DMS53 treated with DMSO at 0.1 percent for 48 hours (cell line): Measurements from ENCODE around the gene OR6J1.
A peak's percentile ranks its signal among the peaks of the same experiment; 100 is the strongest.
"Not testable (repeated sequence)": the region's sequence is repeated elsewhere in the genome, so short reads cannot be mapped to it uniquely, and the experiment has no call there.

Source experiments
- DNase-seq: peaks from one replicate; lab custom pipeline; 2025; ENCODE audit not compliant: unreplicated experiment; lab: John Stamatoyannopoulos, UW

Gene OR6J1

DNA sequence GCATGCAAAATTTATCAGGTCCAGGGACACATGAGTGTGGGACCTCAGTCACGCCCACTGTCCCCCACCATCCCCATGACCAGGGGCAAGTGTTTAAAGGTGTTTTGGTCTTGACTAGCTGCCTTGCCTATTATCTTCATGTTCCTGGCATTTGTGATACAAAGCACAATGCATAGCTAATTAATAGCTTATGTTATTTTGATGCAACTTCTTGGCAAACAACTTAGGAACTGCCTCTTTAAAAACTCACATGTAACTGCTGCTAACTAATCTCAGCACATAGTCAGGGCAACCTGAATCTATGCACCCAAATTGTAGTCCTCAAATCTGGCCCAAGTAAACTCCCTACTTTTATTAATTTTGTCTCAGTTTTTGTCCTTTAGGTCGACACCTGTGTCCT lies 7.4 kb upstream of the OR6J1 start:
- no peak for DNase-seq

GRCh38 chr14:22650960-22651521 lies 6.9 kb upstream of the OR6J1 start:
- DNase-seq = no peak

DNA sequence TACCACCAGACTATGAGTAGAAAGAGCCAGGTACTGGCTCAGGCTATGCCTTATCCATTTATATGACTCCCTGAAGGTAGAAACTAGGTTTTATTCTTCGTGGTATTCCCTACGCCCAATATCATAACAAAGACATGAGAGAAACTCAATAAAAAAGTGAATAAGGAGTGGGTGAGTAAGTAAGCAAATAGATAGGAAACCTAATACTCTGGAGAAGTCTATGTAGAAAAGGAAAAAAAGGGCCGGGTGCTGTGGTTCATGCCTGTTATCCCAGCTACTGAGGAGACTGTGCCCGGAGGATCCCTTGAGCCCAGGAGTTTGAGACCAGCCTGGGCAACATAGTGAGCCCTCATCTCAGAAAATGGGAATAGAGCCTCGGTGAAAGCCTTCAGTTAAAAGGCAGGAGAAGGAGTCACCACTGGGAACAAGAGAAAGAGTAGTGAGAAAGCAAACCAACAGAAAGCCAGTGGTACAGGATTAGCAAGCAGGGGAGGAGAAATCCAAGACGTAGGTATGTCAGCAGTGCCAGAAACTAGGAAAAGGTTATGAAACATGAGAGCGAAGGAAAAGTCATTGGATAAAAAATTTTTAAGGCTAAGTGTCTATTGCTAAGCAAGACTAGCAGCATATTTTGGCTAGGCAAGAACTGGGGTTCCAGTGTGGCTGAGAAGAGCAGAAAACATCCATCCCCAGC lies 6.0 kb upstream of the OR6J1 start:
- peak; percentile 43 for DNase-seq

DNA sequence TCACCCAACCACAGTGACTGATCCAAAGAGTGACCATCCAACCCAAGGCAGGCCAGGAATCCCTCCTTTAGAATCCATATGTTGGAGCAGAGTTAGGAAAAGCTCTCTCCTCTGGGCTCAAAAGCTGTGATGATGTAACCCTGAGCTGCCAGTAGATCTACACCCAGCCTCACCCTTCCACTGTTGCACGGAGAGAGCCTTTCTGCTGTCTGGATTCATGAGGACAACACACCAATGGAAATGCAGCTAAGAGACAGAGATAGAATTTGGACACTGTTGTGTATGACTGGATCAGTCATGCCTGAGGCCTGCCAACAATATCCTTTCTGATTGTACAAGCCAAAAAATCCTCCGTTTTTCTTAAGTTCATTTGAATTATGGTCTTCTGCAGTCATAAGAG lies 4.4 kb upstream of the OR6J1 start:
- DNase-seq = no peak

GRCh38 chr14:22646570-22647254 lies 2.6 kb upstream of the OR6J1 start:
- no peak for DNase-seq

GRCh38 chr14:22641846-22642245 lies 2.3 kb downstream of the OR6J1 start:
- no peak for DNase-seq

DNA sequence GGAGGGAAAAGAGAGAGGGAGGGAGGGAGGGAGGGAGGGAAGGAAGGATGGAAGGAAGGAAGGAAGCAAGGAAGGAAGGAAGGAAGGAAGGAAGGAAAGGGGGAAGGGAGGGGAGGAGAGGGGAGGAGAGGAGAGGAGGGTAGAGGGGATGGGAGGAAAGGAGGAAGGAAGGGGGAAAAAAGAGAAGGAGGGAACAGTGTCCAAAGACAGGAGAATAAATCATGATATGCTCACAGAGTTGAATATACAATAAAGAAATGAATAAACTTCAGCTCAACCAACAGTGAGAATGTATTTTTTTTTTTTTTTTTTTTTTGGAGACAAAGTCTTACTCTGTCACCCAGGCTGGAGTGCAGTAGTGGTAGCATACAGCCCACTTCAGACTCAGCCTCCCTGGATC lies 4.0 kb downstream of the OR6J1 start:
- no peak for DNase-seq

- DNase-seq = not testable (repeated sequence)
Measured at GRCh38 chr14:22635980-22636379, 8.2 kb downstream of the OR6J1 start.

DNA sequence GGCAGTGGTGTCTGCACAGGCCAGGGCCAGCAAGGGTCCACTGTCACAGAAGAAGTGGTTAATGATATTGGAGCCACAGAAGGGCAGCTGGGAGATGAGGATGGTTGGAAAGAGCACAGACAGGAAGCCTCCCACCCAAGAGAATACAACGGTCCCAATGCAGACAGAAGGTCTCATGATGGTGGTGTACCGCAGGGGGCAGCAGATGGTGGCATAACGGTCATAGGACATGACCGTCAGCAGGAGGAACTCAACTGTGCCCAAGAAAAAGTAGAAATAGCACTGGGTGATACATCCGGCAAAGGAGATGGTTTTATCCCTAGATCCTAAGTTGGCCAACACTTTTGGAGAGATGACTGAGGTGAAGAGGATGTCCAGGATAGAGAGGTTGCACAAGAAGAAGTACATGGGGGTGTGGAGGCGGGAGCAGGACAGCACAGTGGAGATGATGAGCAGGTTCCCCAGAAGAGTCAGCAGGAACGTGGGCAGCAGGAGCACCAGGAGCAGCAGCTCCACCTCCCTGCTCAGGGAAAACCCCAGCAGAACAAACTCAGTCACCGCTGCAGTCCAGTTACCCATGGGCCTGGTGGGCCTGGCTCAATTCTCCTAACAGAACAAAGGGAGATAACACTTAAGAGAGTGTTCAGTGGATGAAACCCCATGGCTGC lies 9.8 kb downstream of the OR6J1 start:
- DNase-seq = no peak

DNA sequence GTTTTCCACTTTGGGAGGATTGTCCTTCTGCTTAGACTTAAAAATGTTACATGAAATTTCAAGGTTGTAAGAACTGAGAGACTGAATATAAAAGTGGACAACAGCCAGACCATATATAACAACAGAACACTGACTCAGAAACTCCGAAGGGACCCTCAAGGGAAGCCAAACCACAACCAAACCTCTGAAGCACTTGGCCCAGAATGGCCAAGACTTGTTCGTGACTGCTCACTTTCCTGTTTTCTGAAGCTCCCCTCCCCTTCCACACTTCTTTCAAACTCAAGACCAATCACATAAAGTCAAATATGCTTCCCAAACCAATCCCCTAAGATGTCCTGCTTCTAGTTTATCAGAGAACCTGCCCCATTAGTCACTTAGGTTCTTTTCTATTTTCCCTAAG lies 13.7 kb downstream of the OR6J1 start:
- no peak for DNase-seq

DNA sequence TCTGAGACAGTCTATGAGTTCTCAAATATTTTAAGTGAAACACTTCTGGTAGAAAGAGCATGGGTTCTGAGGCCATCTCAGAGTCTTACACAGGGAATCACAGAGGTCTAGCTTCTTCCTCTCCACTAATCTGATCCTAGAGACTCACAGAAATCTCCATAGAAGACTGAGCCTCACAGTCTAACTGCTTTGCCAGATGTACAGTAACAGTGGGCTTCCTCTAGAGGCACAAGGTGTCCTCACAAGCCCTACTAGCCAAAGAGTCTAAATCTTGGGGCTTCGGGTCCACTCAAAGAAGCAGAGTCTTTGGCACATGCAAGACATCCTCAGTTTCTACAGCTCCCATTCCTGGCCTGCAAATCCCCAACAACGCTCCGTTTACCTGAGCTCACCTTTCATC lies 14.1 kb downstream of the OR6J1 start:
- no peak for DNase-seq

DNA sequence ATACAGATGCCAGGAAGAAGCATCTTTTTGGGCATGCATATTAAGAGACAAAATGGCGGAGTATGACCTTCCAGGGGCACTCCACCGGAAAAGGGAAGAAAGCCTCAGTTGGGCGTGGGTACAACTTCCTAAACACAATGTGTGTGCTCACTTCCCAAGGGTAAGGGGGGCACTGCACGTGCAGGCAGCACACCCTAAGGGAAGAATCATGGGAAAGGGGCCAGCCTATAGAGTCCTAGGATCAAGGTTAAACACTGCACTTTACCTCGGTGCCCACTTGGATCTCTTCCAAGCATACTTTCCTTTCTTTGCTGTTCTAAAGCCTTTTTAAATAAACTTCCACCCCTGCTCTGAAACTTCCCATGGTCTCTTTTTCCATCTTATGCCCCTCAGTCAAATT lies 14.8 kb downstream of the OR6J1 start:
- DNase-seq = no peak

DNA sequence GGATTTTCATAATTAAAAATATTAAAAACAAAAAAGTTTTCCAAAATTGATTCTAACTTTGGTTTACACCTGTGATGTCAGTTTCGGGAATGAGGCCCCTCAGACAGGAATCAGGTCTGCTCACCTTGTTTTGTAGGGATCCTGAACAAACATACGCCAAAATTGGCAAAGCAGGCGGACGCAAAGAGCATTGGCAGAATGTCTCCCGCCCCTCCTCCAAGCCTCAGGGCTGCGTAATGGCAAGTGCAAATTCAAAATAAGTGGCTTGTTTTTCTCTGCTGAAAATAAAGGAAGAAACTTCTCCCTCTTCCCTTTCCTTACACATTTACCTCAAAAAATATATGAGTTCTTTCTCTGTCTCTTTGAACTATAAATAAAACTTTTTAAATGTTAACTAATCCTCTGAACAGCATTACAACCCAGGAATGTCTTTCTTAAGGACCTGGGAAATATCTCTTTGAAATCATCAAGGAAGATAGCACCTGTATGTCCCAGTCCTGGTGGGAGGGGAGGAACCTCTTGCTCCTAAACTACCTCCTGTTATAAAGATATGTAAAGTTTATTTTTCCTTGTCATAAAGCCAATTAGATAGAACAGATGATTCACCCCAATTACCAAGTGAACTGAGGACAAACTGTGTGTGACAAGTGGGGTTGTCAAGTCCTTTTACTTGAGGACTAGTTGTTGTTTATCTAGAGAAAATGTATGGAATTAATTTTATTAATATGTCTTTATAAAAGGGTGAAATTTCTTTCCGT lies 16.5 kb downstream of the OR6J1 start:
- DNase-seq = no peak

DNA sequence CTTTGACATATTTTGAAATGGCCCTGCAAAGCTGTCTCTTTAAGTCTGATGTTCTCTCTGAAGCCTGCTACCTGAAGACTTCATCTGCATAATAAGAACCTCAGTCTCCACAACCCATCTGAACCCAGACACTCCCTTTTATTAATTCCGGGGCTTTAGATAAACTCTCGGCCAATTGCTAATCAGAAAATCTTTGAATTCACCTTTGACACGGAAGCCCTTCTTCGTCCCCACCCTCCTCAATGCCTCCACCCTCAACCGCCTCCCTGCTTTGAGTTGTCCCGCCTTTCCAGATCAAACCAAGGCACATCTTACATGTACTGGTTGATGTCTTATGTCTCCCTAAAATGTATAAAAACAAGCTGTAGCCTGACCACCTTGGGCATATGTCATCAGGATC lies 17.6 kb downstream of the OR6J1 start:
- DNase-seq = no peak

DNA sequence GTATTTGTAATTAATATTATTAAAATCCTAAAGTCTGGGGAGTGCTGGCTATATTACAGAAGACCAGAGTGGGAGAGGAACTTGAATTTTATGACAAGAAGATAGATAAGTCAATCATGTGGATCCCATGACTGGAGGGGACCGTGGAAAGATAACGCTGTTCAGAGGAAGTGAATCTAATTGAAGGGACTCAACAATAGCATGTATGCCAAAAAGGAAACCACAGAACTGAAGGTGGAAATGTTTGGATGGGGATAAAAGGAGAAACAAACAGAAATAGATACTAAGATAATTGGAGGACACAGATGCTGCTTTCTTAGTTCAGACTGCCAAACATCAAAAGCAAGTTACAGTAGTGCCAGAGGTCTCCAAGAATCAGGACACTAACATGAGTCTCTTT lies 21.1 kb downstream of the OR6J1 start:
- no peak for DNase-seq

DNA sequence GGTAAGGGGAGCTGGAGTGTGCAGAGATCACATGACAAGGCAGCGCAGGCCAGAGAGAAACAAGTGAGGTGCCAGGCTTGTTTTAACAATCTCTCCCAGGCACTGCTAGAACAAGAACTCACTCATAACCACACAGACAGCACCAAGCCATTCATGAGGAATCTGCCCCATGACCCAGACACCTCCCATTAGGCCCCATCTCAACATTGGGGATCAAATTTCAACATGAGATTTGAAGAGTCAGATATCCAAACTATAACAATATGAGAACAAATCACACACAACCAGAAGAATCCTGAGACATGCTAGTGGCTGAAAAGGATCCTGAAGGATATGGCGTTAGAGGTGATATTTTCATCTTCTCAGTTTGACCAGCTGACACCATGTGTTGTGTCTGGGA lies 21.9 kb downstream of the OR6J1 start:
- no peak for DNase-seq

DNA sequence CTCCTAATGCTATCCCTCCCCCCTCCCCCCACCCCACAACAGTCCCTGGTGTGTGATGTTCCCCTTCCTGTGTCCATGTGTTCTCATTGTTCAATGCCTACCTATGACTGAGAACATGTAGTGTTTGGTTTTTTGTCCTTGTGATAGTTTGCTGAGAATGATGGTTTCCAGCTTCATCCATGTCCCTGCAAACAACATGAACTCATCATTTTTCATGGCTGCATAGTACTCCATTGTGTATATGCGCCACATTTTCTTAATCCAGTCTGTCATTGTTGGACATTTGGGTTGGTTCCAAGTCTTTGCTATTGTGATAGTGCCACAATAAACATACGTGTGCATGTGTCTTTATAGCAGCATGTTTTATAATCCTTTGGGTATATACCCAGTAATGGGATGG lies 28.4 kb downstream of the OR6J1 start:
- not testable (repeated sequence) for DNase-seq

DNA sequence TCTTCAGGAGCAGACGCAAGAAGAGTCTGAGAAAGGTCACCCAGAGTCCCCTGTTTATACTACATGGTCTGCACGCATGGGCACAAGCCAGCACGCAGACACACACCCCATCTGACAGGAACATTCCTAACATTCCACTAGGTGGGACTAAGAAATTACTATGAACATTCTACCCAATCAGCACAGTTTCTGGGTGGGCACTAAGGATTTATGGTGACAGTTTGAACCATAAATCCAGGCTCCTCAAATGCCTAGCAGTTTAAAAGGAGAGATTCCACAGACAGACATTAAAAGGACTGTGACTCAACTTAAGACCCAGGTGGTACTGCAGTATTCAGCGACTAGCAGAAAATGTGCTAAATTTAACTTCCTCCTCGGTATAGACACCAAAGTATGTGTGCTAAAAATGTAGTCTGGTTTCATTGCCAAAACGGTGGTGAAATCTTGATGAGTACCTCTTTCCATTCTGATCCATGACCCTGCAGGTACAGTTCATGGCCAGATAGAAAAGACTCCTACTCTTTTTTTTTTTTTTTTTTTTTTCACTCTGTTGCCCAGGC lies 29.8 kb downstream of the OR6J1 start:
- no peak for DNase-seq

GRCh38 chr14:22613736-22614239 lies 30.4 kb downstream of the OR6J1 start:
- DNase-seq = no peak

GRCh38 chr14:22613106-22613695 lies 31.0 kb downstream of the OR6J1 start:
- DNase-seq = no peak
